Measurements from ENCODE around the gene DLGAP1. TPM values are rescaled to one million over a fixed set of nuclear protein-coding genes. Genes with fewer than 3 reads are reported as not detected.

DLGAP1 gene
- total and polyA plus RNA-seq, 2 of the 4 experiments (the other 2 are of a cell fraction) = under 0.01 to 0.09 TPM

- TF ChIP-seq RAD21 (IDR thresholded peaks at IDR 0.05; ENCODE audit: low read length) = no peak
- no peak for TF ChIP-seq MAZ (IDR thresholded peaks at IDR 0.05; ENCODE audit: borderline replicate concordance, low read depth, low read length)
These were observed 946.2 kb downstream of the DLGAP1 start (continued) for GRCh38 chr18:3508576-3509549.

GRCh38 chr18:3504637-3505036, 950.5 kb downstream of the DLGAP1 start:
- Histone ChIP-seq H2BK120ac (ENCODE audit: low read depth, low read length) (no peak overlapping the region), H4K91ac (ENCODE audit: insufficient read depth, low read depth, low read length) (no peak overlapping the region), H3K4me3 (ENCODE audit: insufficient read depth, low read depth, low read length) (no peak overlapping the region), H3K4me1 (ENCODE audit: control insufficient read depth, insufficient read depth, low read length) (no peaks in the 10 kb centered on the region; the same call in 1 of the 2 replicates), H2AFZ (replicated peaks; ENCODE audit: low read length, poor library complexity) (no peak overlapping the region), H3K27ac (ENCODE audit: insufficient read depth, low read length) (no peak overlapping the region), H3K9ac (ENCODE audit: low read depth, low read length) (no peak overlapping the region), H4K5ac (ENCODE audit: low read depth, low read length) (no peak overlapping the region), H4K20me1 (ENCODE audit: insufficient read depth, low read length) (no peaks in the 10 kb centered on the region), H4K8ac (ENCODE audit: low read depth in 2 of 2, low read length in 2 of 2) (no peak overlapping the region), H3K23ac (ENCODE audit: low read depth, low read length) (no peak overlapping the region), H2BK5ac (ENCODE audit: low read depth, low read length, poor library complexity, severe bottlenecking) (no peak overlapping the region), H3K56ac (ENCODE audit: extremely low read depth, insufficient read depth, low read length) (no peak overlapping the region), H3K4ac (ENCODE audit: low read depth, low read length) (no peak overlapping the region), H3K36me3 (ENCODE audit: control insufficient read depth, insufficient read depth, low read length) (no peaks in the 10 kb centered on the region), H3K4me2 (ENCODE audit: low read depth, low read length) (no peak overlapping the region), H2BK20ac (ENCODE audit: low read depth, low read length) (no peak overlapping the region), H2AK9ac (replicated peaks; ENCODE audit: low read depth, low read length, poor library complexity) (no peak overlapping the region), H2AK5ac (ENCODE audit: low read depth, low read length) (no peak overlapping the region), H2BK15ac (ENCODE audit: low read depth, low read length) (no peak overlapping the region), H3K79me1 (ENCODE audit: low read depth in 1 of 2, low read length in 2 of 2) (no peaks in the 10 kb centered on the region), H3K18ac (ENCODE audit: low read depth, low read length) (no peak overlapping the region), H3K14ac (replicated peaks; ENCODE audit: low read depth, low read length) (no peak overlapping the region), H3K9me1 (ENCODE audit: insufficient read depth, low read length) (no peaks in the 10 kb centered on the region), H3K27me3 (ENCODE audit: control insufficient read depth, insufficient read depth, low read length) (no peaks in the 10 kb centered on the region), H3K9me3 (ENCODE audit: control insufficient read depth, insufficient read depth, low read length) (no peaks in the 10 kb centered on the region)
- no CpG with 5 or more reads among the region's 5 CpGs for WGBS, 2 experiments (ENCODE audit: extremely low coverage in 2 of 2, insufficient read length in 1 of 2)
- CTCF ChIA-PET = no interaction called here
- in situ Hi-C loops (cut with MboI; ENCODE audit: low sequenced_read_pairs) = no loop called here
- DNase-seq = no peak
- intact Hi-C loops (cut with micrococcal nuclease) = no loop called here
- dilution Hi-C loops (cut with HindIII; ENCODE audit: low sequenced_read_pairs, unreplicated experiment) = no loop called here
- no peak for ATAC-seq (ENCODE audit: low read depth)
- POLR2A ChIA-PET (ENCODE audit: unreplicated experiment) = no interaction called here
- BruUV-seq (replicated peaks) = no TSS peak
- TF ChIP-seq SMC3 (IDR thresholded peaks at IDR 0.05; ENCODE audit: low read depth, low read length) (no peak), POLR2A (IDR thresholded peaks at IDR 0.05; ENCODE audit: low read depth, low read length) (no peak), MXI1 (IDR thresholded peaks at IDR 0.05; ENCODE audit: borderline replicate concordance, low read depth, low read length) (no peak), CTCF (conservative IDR thresholded peaks at IDR 0.05; ENCODE audit: low read depth, low read length) (no peak), MAZ (IDR thresholded peaks at IDR 0.05; ENCODE audit: borderline replicate concordance, low read depth, low read length) (no peak), CHD1 (IDR thresholded peaks at IDR 0.05; ENCODE audit: low read depth, low read length) (no peak), RAD21 (IDR thresholded peaks at IDR 0.05; ENCODE audit: low read length) (no peak), RCOR1 (IDR thresholded peaks at IDR 0.05; ENCODE audit: insufficient replicate concordance, low read length) (no peak), USF2 (IDR thresholded peaks at IDR 0.05; ENCODE audit: low read depth, low read length) (no peak), ELK1 (IDR thresholded peaks at IDR 0.05; ENCODE audit: borderline replicate concordance, low read depth, low read length) (no peak), BHLHE40 (IDR thresholded peaks at IDR 0.05; ENCODE audit: low read depth, low read length) (no peak), CEBPB (IDR thresholded peaks at IDR 0.05; ENCODE audit: low read depth, low read length) (no peak)
